Activated CD8-positive, alpha-beta memory T cell treated with anti-CD3 and anti-CD28 coated beads, Interleukin-2, amount 10 ng/mL, durations not matched to agents 7 days and 5 days (primary cell): ENCODE measurements around the gene AIF1. TPM values are rescaled to one million over a fixed set of nuclear protein-coding genes. Genes with fewer than 3 reads are reported as not detected.
"Not testable (repeated sequence)": the region's sequence is repeated elsewhere in the genome, so short reads cannot be mapped to it uniquely, and the experiment has no call there.

Experiments used
- ATAC-seq: fragments of 150-1000 bp; cut with Tn5 transposase; one replicate; pipeline ENCODE4 v1.10.0; 2021; ENCODE audit warnings: moderate library complexity
- CTCF ChIA-PET: fragments of 350-600 bp; sonication (Branson Sonifier 250); formaldehyde crosslinking; loops from one replicate; lab custom pipeline; 2021; ENCODE audit warnings: antibody characterized with exemption; lab: Charles Lee
- DNase-seq: peaks from one replicate; pipeline ENCODE4 v3.0.0-alpha.2; 2020
- H3K27ac Mint-ChIP-seq: one replicate; pipeline ENCODE4 v1.8.0; 2021; ENCODE audit warnings: mild to moderate bottlenecking, mixed read lengths
- H3K27me3 Mint-ChIP-seq: one replicate; pipeline ENCODE4 v1.8.0; 2021; ENCODE audit warnings: mixed read lengths
- H3K36me3 Mint-ChIP-seq: one replicate; pipeline ENCODE4 v1.8.0; 2021; ENCODE audit warnings: mild to moderate bottlenecking, mixed read lengths
- H3K4me1 Mint-ChIP-seq: one replicate; pipeline ENCODE4 v1.8.0; 2021; ENCODE audit warnings: mixed read lengths
- H3K4me3 Mint-ChIP-seq: one replicate; pipeline ENCODE4 v1.8.0; 2021; ENCODE audit warnings: mild to moderate bottlenecking, moderate library complexity, mixed read lengths
- H3K9me3 Mint-ChIP-seq: one replicate; pipeline ENCODE4 v1.8.0; 2022; ENCODE audit warnings: low read depth, mixed read lengths
- total RNA-seq, 2 experiments: library from RNA; stranded (reverse); gene quantifications; one replicate each; pipeline ENCODE4 v1.2.3, GENCODE V29; 2021

Gene AIF1
- total RNA-seq, 2 experiments from 2014 or later: 47.4 to 63.4 TPM

DNA sequence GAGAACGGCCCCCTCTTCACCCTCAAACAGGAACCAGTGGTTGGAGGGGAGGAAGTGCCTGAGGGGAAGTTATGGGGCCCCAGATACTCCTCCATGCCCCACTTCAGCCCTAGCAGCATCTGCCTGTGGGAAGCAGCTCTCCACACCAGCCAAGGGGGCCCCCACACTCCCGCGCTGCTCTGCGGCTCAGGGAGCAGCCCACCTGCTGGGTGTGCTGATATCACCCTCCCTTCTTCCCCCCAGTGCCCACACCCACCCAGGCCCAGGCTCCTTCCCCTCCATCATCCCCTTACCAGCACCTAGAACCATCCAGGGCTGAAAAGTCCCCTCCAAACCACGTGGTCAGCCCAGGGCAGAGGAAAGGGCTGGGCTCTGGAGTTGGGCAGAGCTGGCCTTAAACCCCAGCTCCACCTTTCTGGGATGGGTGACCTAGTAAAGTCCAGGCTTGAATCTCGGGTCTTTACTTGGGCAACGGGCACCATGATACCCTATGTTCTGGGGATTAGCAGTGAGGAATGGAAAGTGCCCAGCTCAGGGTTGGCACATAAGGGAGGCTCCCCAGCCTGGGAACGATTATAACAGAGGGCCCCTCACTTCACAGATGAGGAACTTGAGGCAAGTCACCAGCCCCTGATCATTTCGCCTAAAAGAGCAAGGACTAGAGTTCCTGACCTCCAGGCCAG, 28.3 kb upstream of the AIF1 start:
- Mint-ChIP-seq H3K4me1 (peaks cover 83% of the 10 kb centered on the region), H3K9me3 (no peaks in the 10 kb centered on the region), H3K36me3 (peaks cover 37% of the 10 kb centered on the region), H3K4me3 (peak overlapping the region; percentile 83), H3K27me3 (no peaks in the 10 kb centered on the region), H3K27ac (peak overlapping the region; percentile 96)
- DNase-seq: no peak
- CTCF ChIA-PET: interaction anchor here (0.8 to 26.0 kb wide), 9 partner anchors 6 to 220 kb away, joined by 3 to 952 read pairs (median 5); partner anchors contain the start of genes ATP6V1G2, DDX39B, GPANK1 and LST1
- ATAC-seq: peak; percentile 32

DNA sequence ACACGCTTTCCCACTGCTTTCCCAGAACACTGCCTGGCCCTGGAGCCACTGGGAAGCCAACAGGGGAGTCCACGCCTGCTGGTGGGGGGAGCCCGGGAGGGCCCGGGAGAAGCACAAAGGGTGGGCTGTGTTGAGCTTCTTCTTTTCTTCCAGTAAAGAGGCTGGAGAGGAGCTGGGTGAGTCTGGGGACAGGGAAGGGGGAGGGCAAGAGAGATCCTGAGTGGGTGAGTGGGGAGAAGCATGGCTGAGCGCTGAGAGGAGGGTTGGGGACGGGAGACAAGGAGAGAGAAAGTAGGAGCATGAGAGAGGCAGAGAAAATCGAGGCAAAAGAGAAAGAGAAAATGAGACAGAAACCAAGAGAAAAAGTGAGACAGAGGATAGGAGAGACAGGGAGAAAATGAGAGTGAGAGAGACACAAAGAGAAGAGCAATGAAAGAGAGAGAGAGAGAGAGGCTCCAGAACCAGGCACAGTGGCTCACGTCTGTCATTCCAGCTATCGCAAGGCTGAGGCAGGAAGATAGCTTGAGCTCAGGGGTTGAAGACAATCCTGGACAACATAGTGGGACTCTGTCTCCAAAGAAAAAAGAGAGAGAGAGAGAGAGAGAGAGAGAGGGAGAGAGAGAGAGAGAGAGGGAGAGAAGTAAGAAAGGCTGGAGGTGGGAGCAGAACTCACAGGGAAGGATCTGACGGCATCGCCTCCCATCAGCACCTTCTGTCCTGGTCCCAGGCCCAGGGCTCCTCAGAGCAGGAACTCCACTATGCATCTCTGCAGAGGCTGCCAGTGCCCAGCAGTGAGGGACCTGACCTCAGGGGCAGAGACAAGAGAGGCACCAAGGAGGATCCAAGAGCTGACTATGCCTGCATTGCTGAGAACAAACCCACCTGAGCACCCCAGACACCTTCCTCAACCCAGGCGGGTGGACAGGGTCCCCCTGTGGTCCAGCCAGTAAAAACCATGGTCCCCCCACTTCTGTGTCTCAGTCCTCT, 26.9 kb upstream of the AIF1 start:
- peak; percentile 6 for ATAC-seq
- Mint-ChIP-seq H3K36me3 (peaks cover 27% of the 10 kb centered on the region), H3K27ac (peak overlapping the region; percentile 96), H3K9me3 (no peaks in the 10 kb centered on the region), H3K4me3 (peak overlapping the region; percentile 83), H3K4me1 (peaks cover 87% of the 10 kb centered on the region), H3K27me3 (no peaks in the 10 kb centered on the region)
- CTCF ChIA-PET: interaction anchor here (0.6 to 26.0 kb wide), 7 partner anchors 6 to 242 kb away, joined by 3 to 952 read pairs (median 189); partner anchors contain the start of genes AIF1, ATP6V1G2, DDX39B and LST1
- no peak for DNase-seq

DNA sequence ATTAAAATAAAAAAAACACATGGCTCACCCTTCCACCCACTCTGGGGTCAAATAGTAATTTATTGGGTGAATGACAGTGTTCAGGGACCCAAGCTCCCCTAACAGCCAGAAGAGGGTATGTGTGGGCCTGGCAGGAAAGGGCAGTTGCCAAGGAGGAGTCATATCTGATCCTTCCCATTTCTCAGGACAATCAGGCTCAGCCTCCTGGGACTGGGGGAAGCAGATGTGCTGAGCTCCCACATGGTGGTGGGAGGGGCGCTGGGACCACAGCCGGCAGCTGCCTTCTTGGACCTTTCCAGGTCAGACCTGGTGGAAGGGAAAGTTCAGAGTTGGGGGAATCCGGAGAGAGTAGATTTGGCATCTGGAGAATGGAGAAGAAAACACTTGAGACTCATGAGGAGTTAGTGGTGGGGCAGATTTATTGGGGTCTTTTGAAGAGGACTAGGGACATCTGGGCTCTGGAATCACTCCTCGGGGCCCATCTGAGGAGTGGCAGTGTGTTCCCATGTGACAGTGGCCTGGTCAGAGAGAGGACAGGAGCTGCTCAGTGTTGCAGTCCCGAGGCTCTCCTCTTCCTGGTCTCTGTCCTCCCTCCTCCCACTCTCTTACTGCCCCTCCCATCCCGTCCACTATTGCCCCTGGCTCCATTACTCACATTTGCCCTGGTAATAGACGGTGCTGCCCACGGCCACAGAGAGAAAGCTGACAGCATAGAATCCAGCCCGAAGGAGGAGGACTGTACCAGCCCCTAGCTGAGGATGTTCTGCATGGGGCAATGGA, 26.0 kb upstream of the AIF1 start:
- Mint-ChIP-seq H3K4me1 (peaks cover 87% of the 10 kb centered on the region), H3K4me3 (peak overlapping the region; percentile 9), H3K36me3 (peaks cover 25% of the 10 kb centered on the region), H3K9me3 (no peaks in the 10 kb centered on the region), H3K27me3 (no peaks in the 10 kb centered on the region), H3K27ac (peak overlapping the region; percentile 71)
- CTCF ChIA-PET: interaction anchor here (1.0 to 26.0 kb wide), 5 partner anchors 5 to 43 kb away, joined by 4 to 952 read pairs (median 931); partner anchors contain the start of genes AIF1, ATP6V1G2, DDX39B and LST1
- no peak for ATAC-seq
- DNase-seq: no peak

GRCh38 chr6:31590691-31591090, 24.3 kb upstream of the AIF1 start:
- H3K27ac Mint-ChIP-seq: peak overlapping the region; percentile 24
- not testable (repeated sequence) for ATAC-seq

DNA sequence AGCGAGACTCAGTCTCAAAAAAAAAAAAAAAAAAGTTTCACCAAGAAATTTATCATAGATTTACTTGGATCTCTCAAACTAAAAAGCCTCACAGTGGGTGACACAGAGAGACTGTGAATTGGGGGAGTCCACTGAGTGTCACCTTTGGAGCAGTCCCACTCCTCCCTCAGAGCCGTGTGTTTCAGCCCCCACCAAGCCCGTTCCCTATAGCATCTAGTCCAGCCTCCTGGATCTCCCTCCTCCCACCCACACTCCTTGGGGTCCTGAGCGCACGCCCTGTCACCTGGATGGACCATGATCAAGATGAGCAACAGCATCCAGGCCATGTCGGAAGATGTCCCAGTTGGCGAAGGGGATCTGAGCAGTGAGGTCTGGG, 22.6 kb upstream of the AIF1 start:
- DNase-seq: no peak
- H3K27me3 Mint-ChIP-seq: no peaks in the 10 kb centered on the region
- H3K9me3 Mint-ChIP-seq: no peaks in the 10 kb centered on the region
- H3K27ac Mint-ChIP-seq: peak overlapping the region; percentile 91
- ATAC-seq: no peak
- H3K4me1 Mint-ChIP-seq: peaks cover 72% of the 10 kb centered on the region
- peaks cover 22% of the 10 kb centered on the region for H3K36me3 Mint-ChIP-seq
- CTCF ChIA-PET: interaction anchor here (0.8 to 26.0 kb wide), 8 partner anchors 9 to 146 kb away, joined by 3 to 952 read pairs (median 24); partner anchors contain the start of genes ATP6V1G2, BAG6, DDX39B and LST1
- peak overlapping the region; percentile 78 for H3K4me3 Mint-ChIP-seq

More at GRCh38 chr6:31590691-31591090, 24.3 kb upstream of the AIF1 start:
- peaks cover 78% of the 10 kb centered on the region for H3K4me1 Mint-ChIP-seq
- peaks cover 25% of the 10 kb centered on the region for H3K36me3 Mint-ChIP-seq
- not testable (repeated sequence) for DNase-seq, H3K9me3 Mint-ChIP-seq, H3K27me3 Mint-ChIP-seq, H3K4me3 Mint-ChIP-seq
- CTCF ChIA-PET: interaction anchor here (1.1 to 26.0 kb wide), 3 partner anchors 8 to 44 kb away, joined by 4 to 952 read pairs (median 931); partner anchors contain the start of genes ATP6V1G2, DDX39B, LST1 and LTB

DNA sequence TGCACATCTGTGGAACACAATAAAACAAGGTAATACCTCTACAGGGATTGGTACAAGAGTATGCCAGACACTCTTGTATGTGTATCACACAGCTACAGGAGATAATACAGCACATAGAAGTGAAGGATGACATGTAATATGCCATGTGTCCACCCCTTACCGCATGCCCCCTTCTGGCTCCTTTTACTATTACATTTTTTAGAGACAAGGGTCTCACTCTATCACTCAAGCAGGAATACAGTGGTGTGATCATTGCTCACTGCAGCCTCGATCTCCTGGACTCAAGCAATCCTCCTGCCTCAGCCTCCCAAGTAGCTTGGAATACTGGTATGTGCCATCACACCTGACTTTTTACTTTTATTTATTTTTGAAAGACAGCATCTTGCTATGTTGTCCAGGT, 18.0 kb upstream of the AIF1 start:
- CTCF ChIA-PET: interaction anchor here (0.6 to 26.0 kb wide), 15 partner anchors 10 to 532 kb away, joined by 3 to 952 read pairs (median 11); partner anchors contain the start of genes AIF1, ATP6V1G2, DDX39B and LST1
- H3K4me1 Mint-ChIP-seq: peaks cover 50% of the 10 kb centered on the region
- H3K9me3 Mint-ChIP-seq: no peaks in the 10 kb centered on the region
- peak overlapping the region; percentile 34 for H3K27ac Mint-ChIP-seq
- H3K36me3 Mint-ChIP-seq: no peaks in the 10 kb centered on the region
- ATAC-seq (peak; percentile 65), DNase-seq (no peak)
- H3K4me3 Mint-ChIP-seq: no peak overlapping the region
- no peaks in the 10 kb centered on the region for H3K27me3 Mint-ChIP-seq

DNA sequence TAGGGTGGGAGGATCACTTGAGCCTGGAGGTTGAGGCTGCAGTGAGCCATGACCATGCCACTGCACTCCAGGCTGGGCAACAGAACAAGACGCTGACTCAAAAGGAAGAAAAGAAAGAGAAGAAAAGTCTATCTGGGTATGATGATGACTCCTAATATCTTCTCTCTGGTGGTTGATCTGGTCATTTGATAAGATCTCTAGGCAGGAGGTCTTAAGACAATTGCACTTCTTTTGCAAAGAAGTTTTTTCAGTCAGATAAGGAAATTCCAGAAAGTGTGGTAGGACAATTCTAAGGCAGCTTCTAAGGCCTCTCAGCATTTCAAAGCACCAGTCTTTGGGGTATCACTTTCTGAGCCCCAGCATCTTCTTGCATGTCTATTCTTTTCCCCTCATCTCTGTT, 7.7 kb upstream of the AIF1 start:
- no peaks in the 10 kb centered on the region for H3K36me3 Mint-ChIP-seq
- CTCF ChIA-PET: interaction anchor here (1.3 to 2.0 kb wide), 3 partner anchors 10 to 56 kb away, joined by 3 to 11 read pairs (median 7); no protein-coding TSS in a partner anchor
- DNase-seq: no peak
- H3K27me3 Mint-ChIP-seq: peaks cover 2% of the 10 kb centered on the region
- H3K9me3 Mint-ChIP-seq: no peaks in the 10 kb centered on the region
- ATAC-seq: peak; percentile 33
- no peak overlapping the region for H3K27ac Mint-ChIP-seq
- no peak overlapping the region for H3K4me3 Mint-ChIP-seq
- peaks cover 8% of the 10 kb centered on the region for H3K4me1 Mint-ChIP-seq

DNA sequence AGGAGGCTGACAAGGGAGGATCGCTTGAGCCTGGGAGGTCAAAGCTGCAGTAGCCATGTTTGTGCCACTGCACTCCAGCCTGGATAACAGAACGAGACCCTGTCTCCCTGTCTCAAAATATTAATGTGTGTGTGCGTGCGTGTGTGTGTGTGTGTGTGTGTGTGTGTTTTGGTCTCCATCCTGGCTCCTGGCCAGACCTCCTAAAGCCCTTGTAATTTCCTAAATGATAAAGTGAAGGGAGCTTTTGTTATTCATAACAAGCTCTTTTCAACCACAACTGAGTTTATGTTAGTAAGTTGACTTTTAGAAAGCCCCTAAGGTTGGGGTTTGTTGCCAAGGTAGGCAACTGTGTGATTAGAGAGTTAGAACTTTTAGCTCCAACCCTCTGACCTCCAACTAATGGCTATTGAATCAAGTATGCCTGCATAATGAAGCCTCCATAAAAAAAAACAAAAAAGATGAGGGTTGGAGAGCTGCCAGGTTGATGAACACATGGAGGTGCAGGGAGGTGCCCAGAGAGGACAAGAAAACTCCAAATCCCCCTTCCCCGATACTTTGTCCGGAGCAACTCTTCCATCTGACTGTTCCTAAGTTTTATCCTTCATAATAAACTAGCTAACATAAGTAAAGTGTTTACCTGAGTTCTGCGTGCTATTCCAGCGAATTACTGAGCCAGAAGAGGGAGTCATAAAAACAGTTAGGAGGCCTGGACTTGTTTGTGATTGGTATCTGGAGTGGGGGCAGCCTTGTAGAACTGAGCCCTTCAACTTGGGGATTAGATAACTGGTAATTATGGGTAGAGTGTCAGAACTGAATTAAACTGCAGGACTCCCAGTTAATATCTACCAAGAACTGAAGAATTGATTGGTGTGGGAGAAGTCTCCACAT, 5.3 kb upstream of the AIF1 start:
- no peaks in the 10 kb centered on the region for H3K36me3 Mint-ChIP-seq
- no peak overlapping the region for H3K27ac Mint-ChIP-seq
- H3K9me3 Mint-ChIP-seq: no peaks in the 10 kb centered on the region
- ATAC-seq: no peak
- no peak overlapping the region for H3K4me3 Mint-ChIP-seq
- no peak for DNase-seq
- peaks cover 10% of the 10 kb centered on the region for H3K4me1 Mint-ChIP-seq
- no peaks in the 10 kb centered on the region for H3K27me3 Mint-ChIP-seq
- CTCF ChIA-PET: interaction anchor here (1.1 to 3.8 kb wide), 3 partner anchors 9 to 29 kb away, joined by 3 to 35 read pairs (median 3); no protein-coding TSS in a partner anchor

- Mint-ChIP-seq H3K4me3 (no peak overlapping the region), H3K27me3 (no peaks in the 10 kb centered on the region), H3K27ac (no peak overlapping the region), H3K4me1 (peaks cover 22% of the 10 kb centered on the region), H3K9me3 (no peaks in the 10 kb centered on the region), H3K36me3 (no peaks in the 10 kb centered on the region)
- CTCF ChIA-PET: interaction anchor here (1.1 to 3.8 kb wide), 2 partner anchors 8 to 13 kb away, joined by 3 to 35 read pairs; no protein-coding TSS in a partner anchor
- DNase-seq (no peak), ATAC-seq (no peak)
Measured at GRCh38 chr6:31610968-31611367, 4.1 kb upstream of the AIF1 start.

GRCh38 chr6:31614075-31614619, 887 bp upstream of the AIF1 start:
- DNase-seq (no peak), ATAC-seq (no peak)
- Mint-ChIP-seq H3K4me1 (peaks cover 29% of the 10 kb centered on the region), H3K36me3 (peaks cover 7% of the 10 kb centered on the region), H3K4me3 (no peak overlapping the region), H3K27ac (no peak overlapping the region), H3K27me3 (no peaks in the 10 kb centered on the region), H3K9me3 (no peaks in the 10 kb centered on the region)
- CTCF ChIA-PET: interaction anchor here (1.3 to 6.1 kb wide), 2 partner anchors 16 to 37 kb away, joined by 3 to 40 read pairs; no protein-coding TSS in a partner anchor

GRCh38 chr6:31615748-31616147, 714 bp downstream of the AIF1 start:
- Mint-ChIP-seq H3K36me3 (peaks cover 8% of the 10 kb centered on the region), H3K4me1 (peaks cover 34% of the 10 kb centered on the region), H3K9me3 (no peaks in the 10 kb centered on the region), H3K27me3 (no peaks in the 10 kb centered on the region), H3K4me3 (peak overlapping the region; percentile 73), H3K27ac (peak overlapping the region; percentile 89)
- DNase-seq (peak; percentile 59), ATAC-seq (no peak)
- CTCF ChIA-PET: interaction anchor here (0.9 to 6.1 kb wide), 6 partner anchors 15 to 76 kb away, joined by 3 to 40 read pairs (median 4); partner anchors contain the start of gene C6orf47
